GM19397 (cell line): ENCODE results near the gene SPDYC.
A peak's percentile ranks its signal among the peaks of the same experiment; 100 is the strongest.
"Not testable (repeated sequence)": the region's sequence is repeated elsewhere in the genome, so short reads cannot be mapped to it uniquely, and the experiment has no call there.

Experiments used
- ATAC-seq: cut with Tn5 transposase; IDR thresholded peaks from one replicate; pipeline ENCODE4 v1.9.1; 2021; ENCODE audit warnings: mild to moderate bottlenecking, moderate library complexity; ENCODE audit not compliant: unreplicated experiment

SPDYC gene

DNA sequence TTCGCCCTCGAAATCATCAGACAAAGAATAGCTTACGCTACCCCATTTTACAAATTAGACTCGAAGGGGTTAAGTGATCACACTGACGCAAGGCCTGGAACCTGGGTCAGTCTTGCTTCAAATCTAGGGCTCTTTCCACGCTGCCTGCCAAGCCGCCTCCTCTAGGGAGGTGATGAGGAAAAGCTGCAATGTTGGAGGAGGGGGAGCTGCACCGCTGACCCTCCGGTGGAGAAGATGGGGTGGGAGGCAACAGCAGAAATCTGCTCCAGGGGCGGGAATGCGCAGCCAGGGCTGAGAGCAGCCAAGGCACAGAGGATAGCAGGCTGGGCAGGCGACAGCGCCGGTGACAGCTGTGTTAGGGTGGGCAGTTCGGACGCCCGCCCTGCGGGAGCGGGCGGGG is 36.3 kb upstream of the SPDYC start:
- ATAC-seq: no peak

GRCh38 chr11:65134240-65134951 is 35.6 kb upstream of the SPDYC start, which contains the start of gene SYVN1:
TSS of gene SYVN1 (minus strand) at chr11:65134519. CDS start at chr11:65133601, 918 bp downstream.
- peak; percentile 53 for ATAC-seq

DNA sequence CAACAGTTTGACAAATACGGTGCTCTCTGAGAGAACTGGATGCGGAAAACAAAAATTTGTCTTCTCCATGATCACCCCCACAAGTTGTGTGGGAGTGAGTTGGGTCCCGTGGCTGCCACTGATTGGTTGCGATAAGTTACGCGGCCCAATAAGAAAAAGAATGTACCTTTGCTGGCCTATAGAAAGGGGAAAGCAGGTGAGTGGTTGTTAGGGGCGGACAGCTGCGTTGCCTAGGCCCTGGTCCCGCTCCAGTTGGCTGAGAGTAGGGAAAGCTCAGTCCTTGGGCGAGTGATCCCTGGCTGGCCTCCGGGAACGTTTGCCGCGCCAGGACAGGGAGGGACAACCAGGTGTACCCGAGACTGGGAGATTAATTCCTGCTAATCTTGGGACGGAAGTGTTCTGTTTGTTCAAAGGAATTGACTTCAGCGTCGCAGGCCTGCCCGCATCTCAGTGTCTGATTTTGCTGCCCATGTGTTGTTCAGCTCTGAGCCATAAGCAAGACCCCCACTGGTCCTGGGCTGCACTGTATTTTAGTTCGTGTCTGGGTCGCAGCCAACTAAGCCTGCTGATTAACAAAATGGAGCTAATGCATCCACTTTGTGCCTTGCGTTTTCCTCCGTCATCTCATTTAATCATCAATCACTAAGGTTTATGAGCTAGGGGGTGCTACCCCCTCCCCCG is 34.9 kb upstream of the SPDYC start:
- peak; percentile 52 for ATAC-seq

DNA sequence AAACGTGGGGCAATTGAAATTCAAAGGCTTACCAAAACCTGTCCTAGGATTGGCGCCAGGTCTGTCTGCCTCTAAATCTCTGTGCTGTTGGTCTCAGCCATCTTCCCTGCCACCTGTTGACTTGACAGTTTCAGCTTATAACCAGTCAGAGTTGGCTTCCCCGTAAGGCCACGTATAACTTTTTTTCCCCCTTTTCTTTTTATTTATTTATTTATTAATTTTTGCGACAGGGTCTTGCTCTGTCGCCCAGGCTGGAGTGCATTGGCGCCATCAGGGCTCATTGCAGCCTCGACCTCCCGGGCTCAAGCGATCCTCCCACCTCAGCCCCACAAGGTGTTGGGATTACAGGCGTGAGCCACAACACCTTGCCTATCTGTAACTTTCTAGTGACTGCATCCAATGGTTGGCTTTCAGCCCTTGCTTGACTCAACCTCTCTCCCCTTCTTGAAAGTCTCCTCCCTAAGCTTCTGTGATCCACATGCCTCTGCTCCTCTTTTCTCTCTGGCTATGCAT is 34.3 kb upstream of the SPDYC start:
- ATAC-seq: no peak

GRCh38 chr11:65136515-65137096 is 33.4 kb upstream of the SPDYC start:
- no peak for ATAC-seq

GRCh38 chr11:65141896-65142494 is 28.0 kb upstream of the SPDYC start:
- ATAC-seq: no peak

DNA sequence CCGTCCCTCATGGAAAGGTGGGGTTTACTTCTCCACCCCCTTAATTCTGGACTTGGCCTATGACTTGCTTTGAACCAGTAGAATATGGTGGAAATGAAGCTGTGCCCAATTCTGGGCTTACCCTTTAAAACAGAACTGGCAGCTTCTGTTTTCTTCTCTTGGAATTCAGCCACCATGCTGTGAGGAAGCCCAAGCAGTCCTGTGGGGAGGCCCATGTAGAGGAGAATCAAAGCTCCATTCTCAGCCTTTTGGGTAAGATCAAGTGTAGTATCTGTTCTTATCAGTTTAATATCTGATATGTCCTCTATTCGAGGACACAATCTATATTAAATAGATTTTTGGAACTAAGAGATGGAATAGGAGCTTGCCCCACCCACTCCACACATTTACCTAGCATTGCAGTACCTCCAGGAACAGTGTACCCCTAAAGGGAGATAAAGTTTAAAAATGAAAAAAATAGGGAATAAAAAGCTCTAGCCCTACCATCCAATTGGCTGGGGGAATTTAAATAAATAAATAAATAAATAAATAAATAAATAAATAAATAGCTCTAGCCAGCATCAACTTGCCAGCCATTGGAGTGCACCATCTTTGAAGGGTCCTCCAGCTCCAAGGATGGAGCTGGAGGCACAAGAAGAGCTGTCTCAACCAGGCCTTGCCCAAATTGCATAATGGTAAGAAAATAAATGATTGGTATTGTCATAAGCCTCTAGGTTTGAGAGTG is 22.5 kb upstream of the SPDYC start:
- ATAC-seq: no peak

DNA sequence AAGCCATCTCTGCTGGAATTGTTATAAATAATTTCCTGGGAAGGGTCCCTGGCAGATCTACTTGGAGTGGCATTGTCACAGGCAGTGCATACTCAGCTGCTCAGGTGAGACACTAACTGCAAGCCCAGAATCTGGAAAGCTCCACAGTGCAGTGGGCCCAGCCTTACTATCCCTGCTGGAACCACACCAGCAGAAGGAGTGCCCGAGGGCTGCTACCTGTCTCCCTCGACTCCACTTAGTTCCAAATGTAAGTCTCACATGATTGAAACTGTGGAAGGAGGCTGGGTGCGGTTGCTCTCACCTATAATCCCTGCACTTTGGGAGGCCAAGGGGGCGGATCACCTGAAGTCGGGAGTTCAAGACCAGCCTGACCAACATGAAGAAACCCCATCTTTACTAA is 21.4 kb upstream of the SPDYC start:
- ATAC-seq: no peak

DNA sequence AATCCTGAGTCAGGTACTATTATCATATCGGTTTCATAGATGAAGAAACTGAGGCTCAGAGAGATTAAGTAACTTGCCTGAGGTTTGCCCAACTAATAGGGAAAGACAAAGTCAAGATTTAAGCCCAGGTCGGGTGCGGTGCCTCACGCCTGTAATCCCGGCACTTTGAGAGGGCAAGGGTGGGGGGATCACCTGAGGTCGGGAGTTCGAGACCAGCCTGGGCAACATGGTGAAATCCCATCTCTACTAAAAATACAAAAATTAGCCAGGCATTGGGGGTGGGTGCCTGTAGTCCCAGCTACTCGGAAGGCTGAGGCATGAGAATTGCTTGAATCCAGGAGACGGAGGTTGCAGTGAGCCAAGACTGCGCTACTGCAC is 19.9 kb upstream of the SPDYC start:
- ATAC-seq: not testable (repeated sequence)

GRCh38 chr11:65150509-65151299 is 19.3 kb upstream of the SPDYC start:
- ATAC-seq: no peak

DNA sequence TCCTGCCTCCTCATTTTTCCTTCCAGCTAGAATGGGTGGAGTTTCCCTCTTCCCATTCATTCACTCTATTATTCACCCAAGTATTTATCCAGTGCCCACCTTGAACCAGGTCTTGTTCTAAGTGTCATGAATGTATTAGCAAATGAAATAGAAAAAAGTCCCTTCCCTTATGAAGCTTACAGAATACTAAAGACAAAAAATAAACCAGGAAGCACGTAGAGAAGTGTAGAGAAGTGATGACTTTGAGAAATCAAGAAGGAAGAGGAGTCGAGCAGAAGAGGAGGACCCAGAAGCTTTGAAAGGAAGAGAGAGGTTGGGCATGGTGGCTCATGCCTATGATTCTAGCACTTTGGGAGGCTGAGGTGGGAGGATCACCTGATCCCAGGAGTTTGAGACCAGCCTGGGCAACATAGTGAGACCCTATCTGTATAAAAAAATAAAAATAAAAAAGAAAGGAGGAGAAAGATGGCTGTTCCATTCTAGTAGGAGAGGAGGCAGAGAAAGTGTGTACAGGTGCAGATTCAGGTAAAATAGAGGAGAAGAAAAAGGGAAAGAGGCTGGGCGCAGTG is 18.6 kb upstream of the SPDYC start:
- no peak for ATAC-seq

- ATAC-seq: no peak
These were observed 17.9 kb upstream of the SPDYC start for GRCh38 chr11:65152122-65152521.

DNA sequence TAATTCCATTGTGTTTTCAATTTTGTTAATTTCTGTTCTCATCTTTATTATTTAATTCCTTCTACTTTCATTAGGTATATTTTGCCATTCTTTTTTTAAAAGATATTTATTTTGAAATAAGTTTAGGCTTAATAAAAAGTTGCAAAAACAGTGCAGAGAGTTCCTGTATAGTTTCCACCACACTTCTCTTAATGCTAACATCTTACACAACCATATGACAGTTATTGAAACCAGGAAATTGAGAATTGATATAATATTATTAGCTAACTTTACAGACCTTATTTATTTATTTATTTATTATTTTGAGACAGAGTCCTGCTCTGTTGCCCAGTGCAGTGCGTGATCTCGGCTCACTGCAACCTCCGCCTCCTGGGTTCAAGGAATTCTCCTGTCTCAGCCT is 13.8 kb upstream of the SPDYC start:
- ATAC-seq: no peak

DNA sequence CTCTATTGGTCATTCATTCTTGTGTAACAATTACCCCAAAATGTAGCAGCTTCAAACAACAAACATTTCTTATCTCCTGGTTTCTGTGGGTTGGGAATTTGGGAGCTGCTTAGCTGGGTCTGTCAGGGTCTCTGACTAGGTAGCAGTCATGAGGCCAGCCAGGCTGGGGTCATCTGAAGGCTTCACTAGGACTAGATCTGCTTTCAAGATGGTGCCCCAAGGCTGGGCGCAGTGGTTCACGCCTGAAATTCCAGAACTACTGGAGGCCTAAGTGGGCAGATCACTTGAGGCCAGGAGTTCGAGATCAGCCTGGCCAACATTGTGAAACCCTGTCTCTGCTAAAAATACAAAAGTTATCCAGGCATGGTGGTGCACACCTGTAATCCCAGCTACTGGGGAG is 13.1 kb upstream of the SPDYC start:
- ATAC-seq: no peak

- ATAC-seq: no peak
These were observed 12.7 kb upstream of the SPDYC start for GRCh38 chr11:65157336-65157735.

GRCh38 chr11:65159012-65159411 is 11.0 kb upstream of the SPDYC start:
- ATAC-seq: no peak

GRCh38 chr11:65160643-65161042 is 9.4 kb upstream of the SPDYC start:
- ATAC-seq: no peak

DNA sequence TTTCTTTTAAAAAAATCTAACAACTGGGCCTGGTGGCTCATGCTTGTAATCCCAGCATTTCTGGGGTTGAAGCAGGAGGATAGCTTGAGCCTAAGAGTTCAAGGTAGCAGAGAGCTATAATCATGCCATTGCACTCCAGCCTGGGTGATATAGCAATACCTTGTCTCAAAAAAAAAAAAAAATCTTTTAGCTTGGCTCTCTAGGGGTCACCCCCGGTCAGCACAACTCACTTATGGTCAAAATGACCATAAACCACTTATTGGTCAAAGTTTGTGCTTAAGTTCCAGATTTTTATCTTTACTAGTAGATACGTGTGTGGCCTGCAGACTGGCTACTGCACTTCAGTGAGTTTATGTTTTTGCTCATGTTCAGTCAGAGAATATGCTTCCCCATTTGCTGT is 6.3 kb upstream of the SPDYC start:
- ATAC-seq: no peak

DNA sequence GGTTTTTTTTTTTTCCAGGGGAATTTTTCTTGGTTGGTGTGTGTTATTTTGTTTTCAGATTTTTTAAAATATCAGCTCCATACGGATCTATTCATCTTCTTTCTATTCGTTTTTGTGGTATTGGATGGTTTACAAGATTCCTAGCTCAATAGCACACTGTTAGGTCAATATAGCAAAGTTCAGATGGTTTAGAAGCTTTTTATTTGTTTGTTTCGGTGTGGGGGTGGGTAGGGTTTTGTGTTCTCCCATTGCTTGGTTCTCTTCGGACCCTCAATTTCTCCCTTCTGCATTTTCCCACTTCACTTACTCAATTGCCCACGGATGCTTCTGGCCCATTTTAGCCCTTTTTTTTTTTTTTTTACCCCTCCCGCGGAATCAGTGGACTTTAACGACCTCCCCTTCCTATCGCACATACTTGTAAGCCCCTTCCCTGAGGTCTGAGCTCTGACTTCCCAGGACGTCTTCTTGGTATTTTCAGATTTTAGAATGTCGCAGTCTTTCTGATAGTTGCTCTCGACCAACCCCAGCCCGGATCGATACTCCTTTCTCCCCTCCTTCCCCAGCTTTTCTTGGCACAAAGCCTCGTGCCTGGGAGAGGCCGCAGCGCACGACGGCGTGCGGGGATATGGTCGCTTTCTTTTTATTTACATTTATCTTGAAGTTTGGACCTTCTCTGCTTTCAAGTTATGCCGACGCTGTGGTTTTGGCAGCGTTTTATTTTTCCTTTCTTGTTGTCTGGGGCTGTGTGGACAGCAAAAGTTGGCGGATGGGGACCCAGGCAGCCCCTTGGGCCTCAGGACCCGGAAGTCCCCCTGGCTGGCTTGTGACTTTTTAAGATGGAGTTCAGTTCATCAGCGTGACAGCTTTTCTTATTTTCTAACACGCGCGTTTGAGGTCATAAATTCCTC is 4.4 kb upstream of the SPDYC start:
- no peak for ATAC-seq
